ENCODE measurements around the gene TLE6.
"Not testable (repeated sequence)": the region's sequence is repeated elsewhere in the genome, so short reads cannot be mapped to it uniquely, and the experiment has no call there.

TLE6 gene

GRCh38 chr19:2962018-2962670 is 15.2 kb upstream of the TLE6 start:
- DNase-seq (ENCODE audit: low spot score): peak; percentile 73
- peak; percentile 70 for TF ChIP-seq CTCF (conservative IDR thresholded peaks at IDR 0.05; ENCODE audit: low read depth)
- ChIA-PET CTCF (interaction anchor here (0.6 to 1.1 kb wide), 7 partner anchors 9 to 313 kb away, joined by 3 to 4 read pairs (median 4); no protein-coding TSS in a partner anchor), POLR2A (ENCODE audit: low non-redundant PET) (no interaction called here)
- H3K27ac ChIP-seq: no peak overlapping the region

DNA sequence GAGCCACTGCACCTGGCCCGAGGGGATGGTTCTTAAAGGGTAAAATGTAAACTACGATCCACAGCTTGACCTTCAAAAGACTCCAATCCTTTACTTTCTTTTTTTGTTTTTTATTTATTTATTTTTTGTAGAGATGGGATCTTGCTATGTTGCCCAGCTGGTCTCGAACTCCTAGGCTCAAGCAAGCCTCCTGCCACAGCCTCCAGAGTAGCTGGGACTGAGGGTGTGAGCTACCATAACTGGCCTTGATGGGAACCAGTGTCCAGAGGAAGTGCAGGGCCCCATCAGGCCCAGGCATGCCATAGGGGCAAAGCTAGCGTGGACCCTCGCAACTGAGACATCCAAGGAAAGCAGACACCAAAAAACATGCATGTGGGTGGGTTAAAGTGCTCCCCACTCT is 14.2 kb upstream of the TLE6 start:
- DNase-seq (ENCODE audit: low spot score): no peak
- H3K27ac ChIP-seq: no peak overlapping the region
- TF ChIP-seq CTCF (conservative IDR thresholded peaks at IDR 0.05; ENCODE audit: low read depth): no peak
- ChIA-PET POLR2A (ENCODE audit: low non-redundant PET) (interaction anchor here (0.7 kb wide), 1 partner anchor 42 kb away, joined by 4 read pairs; no protein-coding TSS in a partner anchor), CTCF (interaction anchor here (0.6 to 1.1 kb wide), 3 partner anchors 100 to 248 kb away, joined by 3 to 4 read pairs (median 4); no protein-coding TSS in a partner anchor)

- not testable (repeated sequence) for H3K27ac ChIP-seq; DNase-seq (ENCODE audit: low spot score)
- ChIA-PET CTCF (interaction anchor here (0.6 to 0.7 kb wide), 2 partner anchors 141 to 216 kb away, joined by 3 to 4 read pairs; no protein-coding TSS in a partner anchor), POLR2A (ENCODE audit: low non-redundant PET) (interaction anchor here (0.7 kb wide), 1 partner anchor 41 kb away, joined by 4 read pairs; no protein-coding TSS in a partner anchor)
Measured at GRCh38 chr19:2963631-2964030, 13.7 kb upstream of the TLE6 start.

DNA sequence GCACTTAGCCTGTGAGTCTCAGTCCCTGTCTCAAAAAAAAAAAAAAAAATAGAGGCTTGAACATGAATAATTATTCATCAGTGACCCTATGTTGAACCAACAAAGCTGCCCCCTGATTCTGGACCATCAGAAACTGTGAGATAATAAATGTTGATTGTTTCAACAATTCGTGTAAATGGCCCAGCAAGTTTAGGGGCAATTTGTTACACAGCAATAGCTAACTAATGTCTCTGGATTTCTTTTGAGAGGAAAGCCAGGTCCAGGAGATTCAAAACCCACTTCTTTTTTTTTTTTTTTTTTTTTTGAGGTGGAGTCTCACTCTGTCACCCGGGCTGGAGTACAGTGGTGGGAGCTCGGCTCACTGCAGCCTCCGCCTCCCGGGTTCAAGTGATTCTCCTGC is 12.5 kb upstream of the TLE6 start:
- no peak for DNase-seq (ENCODE audit: low spot score)
- POLR2A ChIA-PET (ENCODE audit: low non-redundant PET): no interaction called here
- TF ChIP-seq CTCF (conservative IDR thresholded peaks at IDR 0.05; ENCODE audit: low read depth): no peak
- CTCF ChIA-PET: interaction anchor here (0.5 kb wide), 1 partner anchor 165 kb away, joined by 3 read pairs; no protein-coding TSS in a partner anchor
- H3K27ac ChIP-seq: no peak overlapping the region

- no peak for TF ChIP-seq CTCF (conservative IDR thresholded peaks at IDR 0.05; ENCODE audit: low read depth)
- ChIA-PET POLR2A (ENCODE audit: low non-redundant PET) (no interaction called here), CTCF (no interaction called here)
- DNase-seq (ENCODE audit: low spot score): no peak
- no peak overlapping the region for H3K27ac ChIP-seq
Measured at GRCh38 chr19:2967972-2968371, 9.4 kb upstream of the TLE6 start.

GRCh38 chr19:2969104-2969504 is 8.3 kb upstream of the TLE6 start:
- POLR2A ChIA-PET (ENCODE audit: low non-redundant PET): no interaction called here
- TF ChIP-seq CTCF (conservative IDR thresholded peaks at IDR 0.05; ENCODE audit: low read depth): no peak
- H3K27ac ChIP-seq: peak overlapping the region; percentile 35
- CTCF ChIA-PET: interaction anchor here (0.6 to 0.8 kb wide), 2 partner anchors 103 to 188 kb away, joined by 3 read pairs; no protein-coding TSS in a partner anchor
- DNase-seq (ENCODE audit: low spot score): no peak

DNA sequence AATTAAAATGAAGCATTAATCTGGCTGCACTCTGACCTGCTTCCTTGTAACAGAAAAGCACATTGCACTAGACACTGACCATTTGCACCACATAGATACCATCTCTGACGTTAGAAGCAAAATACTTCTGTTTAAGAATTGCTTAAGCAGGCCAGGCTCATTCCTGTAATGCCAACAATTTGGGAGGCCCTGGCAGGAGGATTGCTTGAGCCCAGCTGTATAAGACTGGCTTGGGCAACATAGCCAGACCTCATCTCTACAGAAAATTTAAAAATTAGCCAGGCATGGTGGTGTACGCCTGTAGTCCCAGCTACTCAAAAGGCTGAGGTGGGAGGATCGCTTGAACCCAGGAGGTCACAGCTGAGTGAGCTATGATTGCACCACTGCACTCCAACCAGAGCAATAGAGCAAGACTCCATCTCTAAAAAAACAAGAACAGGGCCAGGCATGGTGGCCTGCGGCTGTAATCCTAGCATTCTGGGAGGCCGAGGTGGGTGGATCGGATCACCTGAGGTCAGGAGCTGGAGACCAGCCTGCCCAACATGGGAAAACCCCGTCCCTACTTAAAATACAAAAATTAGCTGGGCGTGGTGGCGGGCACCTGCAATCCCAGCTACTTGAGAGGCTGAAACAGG is 7.0 kb upstream of the TLE6 start:
- no peak for TF ChIP-seq CTCF (conservative IDR thresholded peaks at IDR 0.05; ENCODE audit: low read depth)
- CTCF ChIA-PET: interaction anchor here (0.6 to 1.1 kb wide), 2 partner anchors 8 to 88 kb away, joined by 3 to 4 read pairs; no protein-coding TSS in a partner anchor
- DNase-seq (ENCODE audit: low spot score): no peak
- H3K27ac ChIP-seq: no peak overlapping the region
- POLR2A ChIA-PET (ENCODE audit: low non-redundant PET): no interaction called here

Data from RWPE1 (cell line).